Caco-2 (cell line): ENCODE data around the gene GBX2. TPM values are rescaled to one million over a fixed set of nuclear protein-coding genes. Genes with fewer than 3 reads are reported as not detected.
A peak's percentile ranks its signal among the peaks of the same experiment; 100 is the strongest.

Experiments
- BruUV-seq: library from RNA; stranded (reverse); fragments of 400-500 nt; replicated peaks from 2 replicates; lab custom pipeline; 2021; lab: Mats Ljungman, UMichigan
- CTCF ChIA-PET: fragments of 300-600 bp; sonication (Branson Sonifier 250); formaldehyde crosslinking; loops from one replicate; lab custom pipeline; 2022; ENCODE audit warnings: antibody characterized with exemption; lab: Charles Lee
- POLR2A ChIA-PET: fragments of 300-600 bp; sonication (Branson Sonifier 250); formaldehyde crosslinking; loops from one replicate; lab custom pipeline; 2022; ENCODE audit warnings: antibody characterized with exemption; lab: Charles Lee
- DNase-seq, 2 experiments: peaks; one replicate each; pipeline versions ENCODE4 v3.0.0 to v3.0.0-alpha.2; 2020 to 2022
- H3K27me3 ChIP-seq: replicated peaks from 2 replicates; pipeline ENCODE4 v1.6.0; 2011; ENCODE audit warnings: low read length; ENCODE audit not compliant: control insufficient read depth, insufficient read depth
- H3K36me3 ChIP-seq: 2 replicates; pipeline ENCODE4 v1.5.1; 2011; ENCODE audit warnings: low read length; ENCODE audit not compliant: control insufficient read depth, insufficient read depth
- H3K4me1 ChIP-seq: fragments of 250-450 bp; sonication (Bioruptor Pico); 2 replicates; pipeline ENCODE4 v1.5.1; 2020; ENCODE audit warnings: mild to moderate bottlenecking
- H3K4me3 ChIP-seq: 2 replicates; pipeline ENCODE4 v1.5.1; 2011; ENCODE audit warnings: low read depth, mild to moderate bottlenecking, control low read depth, low read length
- H3K9me3 ChIP-seq: fragments of 250-450 bp; sonication (Bioruptor Pico); 2 replicates; pipeline ENCODE4 v1.5.1; 2020; ENCODE audit warnings: mild to moderate bottlenecking, moderate library complexity
- H3K27ac Mint-ChIP-seq: one replicate; pipeline ENCODE4 v1.8.0; 2022; ENCODE audit warnings: mixed read lengths; ENCODE audit not compliant: unreplicated experiment
- H3K27me3 Mint-ChIP-seq: one replicate; pipeline ENCODE4 v1.8.0; 2022; ENCODE audit warnings: mixed read lengths; ENCODE audit not compliant: insufficient read depth, unreplicated experiment
- H3K36me3 Mint-ChIP-seq: one replicate; pipeline ENCODE4 v1.8.0; 2022; ENCODE audit warnings: mild to moderate bottlenecking, mixed read lengths; ENCODE audit not compliant: insufficient read depth, unreplicated experiment
- H3K4me1 Mint-ChIP-seq: one replicate; pipeline ENCODE4 v1.8.0; 2022; ENCODE audit warnings: low read depth, mixed read lengths; ENCODE audit not compliant: unreplicated experiment
- H3K4me3 Mint-ChIP-seq: one replicate; pipeline ENCODE4 v1.8.0; 2022; ENCODE audit warnings: mild to moderate bottlenecking, moderate library complexity, mixed read lengths; ENCODE audit not compliant: unreplicated experiment
- H3K9me3 Mint-ChIP-seq: one replicate; pipeline ENCODE4 v1.8.0; 2022; ENCODE audit warnings: mixed read lengths; ENCODE audit not compliant: unreplicated experiment
- CTCF ChIP-seq, 2 experiments: fragments of 200-600 bp in 1 of 2; IDR thresholded peaks; 1 replicate in 1 of 2; 2 replicates in 1 of 2; pipeline versions ENCODE4 v1.5.1 to v1.8.0; 2011 to 2022; ENCODE audit warnings: antibody characterized with exemption in 1 of 2, control low read depth in 1 of 2, inconsistent platforms in 1 of 2, low read depth in 1 of 2, low read length in 1 of 2, mild to moderate bottlenecking in 1 of 2, moderate library complexity in 1 of 2; ENCODE audit not compliant: insufficient read depth in 1 of 2, severe bottlenecking in 1 of 2, unreplicated experiment in 1 of 2
- intact Hi-C: fragments of 100-400 bp; cut with micrococcal nuclease; formaldehyde crosslinking; loops from one replicate; pipeline ENCODE4 v1.10.0; 2022; ENCODE audit not compliant: unreplicated experiment
- total RNA-seq: library from RNA; stranded (reverse); gene quantifications from 2 replicates; pipeline ENCODE4 v1.2.3, GENCODE V29; 2022

The GBX2 gene
- total RNA-seq, 1 experiment from 2014 or later, result 2.1 TPM

DNA sequence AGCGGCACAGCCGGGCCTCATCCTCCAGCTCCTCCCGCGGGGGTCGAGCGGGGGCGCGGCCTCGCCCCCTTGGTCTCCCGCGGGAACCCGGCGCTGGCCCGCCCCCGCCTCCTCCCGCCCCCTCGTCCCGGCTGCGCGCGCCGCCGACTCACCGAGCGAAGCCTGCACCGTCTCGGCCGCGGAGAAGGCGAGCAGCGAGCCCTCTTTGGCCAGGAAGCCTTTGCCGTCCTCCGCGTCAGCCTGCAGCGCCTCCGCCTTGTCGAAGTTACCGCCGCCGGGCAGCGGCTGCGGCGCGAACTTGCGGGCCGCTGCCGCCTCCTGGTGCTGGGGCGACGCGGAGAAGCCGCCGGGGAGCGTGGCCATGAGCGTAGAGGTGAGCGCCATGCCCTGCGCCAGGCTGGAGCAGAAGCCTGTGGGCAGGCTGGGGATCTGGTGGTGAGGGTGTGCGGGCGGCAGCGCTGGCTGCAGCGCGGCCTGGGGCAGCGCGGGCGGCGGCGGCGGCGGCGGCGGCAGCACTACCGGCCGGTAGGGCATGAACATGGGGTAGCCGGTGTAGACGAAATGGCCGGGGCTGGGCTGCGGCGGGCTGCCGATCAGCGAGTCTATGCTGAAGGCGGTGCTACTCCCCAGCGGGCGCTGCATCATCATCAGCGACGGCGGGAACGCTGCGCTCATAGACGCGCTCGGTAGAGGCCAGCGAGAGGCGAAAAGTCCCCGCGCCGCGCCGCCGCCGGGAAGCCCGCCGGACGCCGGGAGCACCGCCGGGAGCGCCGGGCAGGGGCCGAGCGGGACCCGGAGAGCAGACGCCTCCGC, 683 bp downstream of the GBX2 start:
- Histone ChIP-seq H3K4me3 (peak overlapping the region; percentile 70), H3K9me3 (no peaks in the 10 kb centered on the region), H3K4me1 (no peaks in the 10 kb centered on the region), H3K27me3 (no peaks in the 10 kb centered on the region), H3K36me3 (no peaks in the 10 kb centered on the region)
- BruUV-seq, result TSS peak; percentile 28
- Mint-ChIP-seq H3K4me3 (peak overlapping the region; percentile 62), H3K4me1 (no peaks in the 10 kb centered on the region), H3K27me3 (no peaks in the 10 kb centered on the region), H3K27ac (no peak overlapping the region), H3K36me3 (peaks cover 5% of the 10 kb centered on the region), H3K9me3 (no peaks in the 10 kb centered on the region)
- CTCF ChIA-PET, result interaction anchor here (1.0 kb wide), 1 partner anchor 388 kb away, joined by 4 read pairs; no protein-coding TSS in a partner anchor
- intact Hi-C loops, result no loop called here
- POLR2A ChIA-PET, result no interaction called here
- TF ChIP-seq CTCF (IDR thresholded peaks at IDR 0.05; ENCODE audit: insufficient read depth in 1 of 2, low read depth in 1 of 2, low read length in 1 of 2, severe bottlenecking in 1 of 2, unreplicated experiment in 1 of 2), result peak in 1 of 2 experiments; percentile 11
- DNase-seq, result peak; percentile 42 to 56

- Mint-ChIP-seq H3K36me3 (peaks cover 5% of the 10 kb centered on the region), H3K4me1 (no peaks in the 10 kb centered on the region), H3K27ac (no peak overlapping the region), H3K4me3 (peak overlapping the region; percentile 62), H3K27me3 (no peaks in the 10 kb centered on the region), H3K9me3 (no peaks in the 10 kb centered on the region)
- Histone ChIP-seq H3K4me3 (peak overlapping the region; percentile 70), H3K36me3 (no peaks in the 10 kb centered on the region), H3K27me3 (no peaks in the 10 kb centered on the region), H3K9me3 (no peaks in the 10 kb centered on the region), H3K4me1 (no peaks in the 10 kb centered on the region)
- DNase-seq, result no peak
- POLR2A ChIA-PET, result no interaction called here
- intact Hi-C loops, result no loop called here
- TF ChIP-seq CTCF (IDR thresholded peaks at IDR 0.05; ENCODE audit: insufficient read depth in 1 of 2, low read depth in 1 of 2, low read length in 1 of 2, severe bottlenecking in 1 of 2, unreplicated experiment in 1 of 2), result no peak
- BruUV-seq, result no TSS peak
- CTCF ChIA-PET, result no interaction called here
These were observed 1.3 kb downstream of the GBX2 start for GRCh38 chr2:236166796-236167296.

- BruUV-seq, result no TSS peak
- H3K4me3 ChIP-seq, result peak overlapping the region; percentile 70
These were observed 2.1 kb downstream of the GBX2 start for GRCh38 chr2:236165842-236166795.

More at GRCh38 chr2:236165842-236166795, 2.1 kb downstream of the GBX2 start:
- H3K27ac Mint-ChIP-seq, result no peak overlapping the region
- H3K4me1 Mint-ChIP-seq, result no peaks in the 10 kb centered on the region
- Histone ChIP-seq H3K4me1 (no peaks in the 10 kb centered on the region), H3K27me3 (no peaks in the 10 kb centered on the region), H3K9me3 (no peaks in the 10 kb centered on the region), H3K36me3 (no peaks in the 10 kb centered on the region)
- DNase-seq, result no peak
- peak overlapping the region; percentile 62 for H3K4me3 Mint-ChIP-seq
- no peaks in the 10 kb centered on the region for H3K9me3 Mint-ChIP-seq
- H3K27me3 Mint-ChIP-seq, result no peaks in the 10 kb centered on the region
- TF ChIP-seq CTCF (IDR thresholded peaks at IDR 0.05; ENCODE audit: insufficient read depth in 1 of 2, low read depth in 1 of 2, low read length in 1 of 2, severe bottlenecking in 1 of 2, unreplicated experiment in 1 of 2), result no peak
- ChIA-PET POLR2A (no interaction called here), CTCF (no interaction called here)
- intact Hi-C loops, result no loop called here
- peaks cover 5% of the 10 kb centered on the region for H3K36me3 Mint-ChIP-seq
